Left lung (tissue), 10 donors: Measurements from ENCODE around the gene LAMC3. TPM values are rescaled to one million over a fixed set of nuclear protein-coding genes. Genes with fewer than 3 reads are reported as not detected.
"Not testable (repeated sequence)": the region's sequence is repeated elsewhere in the genome, so short reads cannot be mapped to it uniquely, and the experiment has no call there.

Experiments used
- ATAC-seq: fragments of 200-7000 bp; cut with Tn5 transposase; one replicate; pipeline ENCODE4 v1.9.1; 2020; ENCODE audit warnings: moderate library complexity
- DNase-seq, 4 donors: peaks; one replicate each; pipeline ENCODE4 v3.0.0-alpha.2; 2013 to 2020
- H3K27ac ChIP-seq, 2 donors: fragments of 200-600 bp; sonication (generic) in 1 of 2; one replicate each; pipeline versions ENCODE4 v1.5.0 to v1.8.0; 2020 to 2021
- H3K27me3 ChIP-seq, 2 donors: fragments of 200-600 bp; sonication (generic) in 1 of 2; one replicate each; pipeline versions ENCODE4 v1.5.0 to v1.8.0; 2020 to 2021
- H3K36me3 ChIP-seq, 2 donors: fragments of 200-600 bp; sonication (generic) in 1 of 2; one replicate each; pipeline versions ENCODE4 v1.5.0 to v1.8.0; 2020 to 2021
- H3K4me1 ChIP-seq, 2 donors: fragments of 200-600 bp; one replicate each; pipeline ENCODE4 v1.8.0; 2021
- H3K4me3 ChIP-seq, 2 donors: fragments of 200-600 bp; sonication (generic) in 1 of 2; one replicate each; pipeline versions ENCODE4 v1.5.0 to v1.8.0; 2020 to 2021; ENCODE audit warnings: mild to moderate bottlenecking in 1 of 2
- H3K9me3 ChIP-seq, 2 donors: fragments of 200-600 bp; sonication (generic) in 1 of 2; one replicate each; pipeline versions ENCODE4 v1.5.0 to v1.8.0; 2020 to 2021
- intact Hi-C, 2 donors: fragments of 100-400 bp; cut with DNase I; formaldehyde crosslinking; loops; one replicate each; pipeline versions ENCODE4 v1.11.2 to v1.14.2; 2022
- polyA plus RNA-seq, 6 donors: library from polyadenylated mRNA; unstranded; fragments of 120-200 nt; gene quantifications; one replicate each; pipeline ENCODE4 v1.2.1, GENCODE V29; 2013; ENCODE audit not compliant: insufficient read length in 6 of 6
- total RNA-seq, 2 donors: library from RNA; stranded (reverse); fragmentation: NEBNext Ultra II Directional; extraction: Animal tissue kit (Norgen Biotek cat#: 25700); gene quantifications; one replicate each; pipeline ENCODE4 v1.2.1, GENCODE V29; 2021
- TF ChIP-seq, protein P1 (sequence below), 2 donors: fragments of 200-600 bp; sonication (generic) in 1 of 2; IDR thresholded peaks; one replicate each; pipeline versions ENCODE4 v1.5.0 to v1.8.0; 2021; ENCODE audit warnings: antibody characterized with exemption in 2 of 2
- donor health status: DM: no; HTN: yes; CAD: no.
- donor health status: DM: no; HTN: no; CAD: no.

Gene LAMC3
- total and polyA plus RNA-seq, 8 donors = 9.2 to 25.5 (median 14.3) TPM

GRCh38 chr9:131034268-131034667 lies 25.3 kb downstream of the LAMC3 start:
- H3K36me3 ChIP-seq = no peaks in the 10 kb centered on the region
- ATAC-seq = no peak
- no peak overlapping the region for H3K27ac ChIP-seq
- no peaks in the 10 kb centered on the region for H3K4me1 ChIP-seq
- no peaks in the 10 kb centered on the region for H3K9me3 ChIP-seq
- DNase-seq = peak in 1 of 4 donors; percentile 39
- intact Hi-C loops = no loop called here
- peaks cover 0 to 39% of the 10 kb centered on the region in 2 donors for H3K27me3 ChIP-seq
- H3K4me3 ChIP-seq = no peak overlapping the region
- TF ChIP-seq, protein P1, sequence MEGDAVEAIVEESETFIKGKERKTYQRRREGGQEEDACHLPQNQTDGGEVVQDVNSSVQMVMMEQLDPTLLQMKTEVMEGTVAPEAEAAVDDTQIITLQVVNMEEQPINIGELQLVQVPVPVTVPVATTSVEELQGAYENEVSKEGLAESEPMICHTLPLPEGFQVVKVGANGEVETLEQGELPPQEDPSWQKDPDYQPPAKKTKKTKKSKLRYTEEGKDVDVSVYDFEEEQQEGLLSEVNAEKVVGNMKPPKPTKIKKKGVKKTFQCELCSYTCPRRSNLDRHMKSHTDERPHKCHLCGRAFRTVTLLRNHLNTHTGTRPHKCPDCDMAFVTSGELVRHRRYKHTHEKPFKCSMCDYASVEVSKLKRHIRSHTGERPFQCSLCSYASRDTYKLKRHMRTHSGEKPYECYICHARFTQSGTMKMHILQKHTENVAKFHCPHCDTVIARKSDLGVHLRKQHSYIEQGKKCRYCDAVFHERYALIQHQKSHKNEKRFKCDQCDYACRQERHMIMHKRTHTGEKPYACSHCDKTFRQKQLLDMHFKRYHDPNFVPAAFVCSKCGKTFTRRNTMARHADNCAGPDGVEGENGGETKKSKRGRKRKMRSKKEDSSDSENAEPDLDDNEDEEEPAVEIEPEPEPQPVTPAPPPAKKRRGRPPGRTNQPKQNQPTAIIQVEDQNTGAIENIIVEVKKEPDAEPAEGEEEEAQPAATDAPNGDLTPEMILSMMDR (IDR thresholded peaks at IDR 0.05) = no peak

DNA sequence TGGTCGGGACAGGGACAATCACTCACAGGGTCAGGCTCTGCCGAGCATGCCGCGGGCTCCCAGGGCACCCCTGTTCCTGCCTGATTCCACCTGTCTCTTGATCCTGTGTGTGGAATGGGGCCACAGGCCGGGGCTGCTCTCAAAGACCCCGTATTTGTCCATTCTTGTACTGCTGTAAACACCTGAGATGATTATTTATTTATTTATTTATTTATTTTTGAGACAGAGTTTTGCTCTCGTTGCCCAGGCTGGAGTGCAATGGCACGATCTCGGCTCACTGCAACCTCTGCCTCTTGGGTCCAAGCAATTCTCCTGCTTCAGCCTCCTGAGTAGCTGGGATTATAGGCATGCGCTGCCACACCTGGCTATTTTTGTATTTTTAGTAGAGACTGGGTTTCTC lies 25.8 kb downstream of the LAMC3 start:
- H3K27ac ChIP-seq, intact Hi-C loops, H3K9me3 ChIP-seq, H3K4me1 ChIP-seq, H3K36me3 ChIP-seq, ATAC-seq, H3K4me3 ChIP-seq: not testable (repeated sequence)
- DNase-seq = peak in 1 of 4 donors; percentile 58
- H3K27me3 ChIP-seq = peaks cover 0 to 42% of the 10 kb centered on the region in 2 donors

DNA sequence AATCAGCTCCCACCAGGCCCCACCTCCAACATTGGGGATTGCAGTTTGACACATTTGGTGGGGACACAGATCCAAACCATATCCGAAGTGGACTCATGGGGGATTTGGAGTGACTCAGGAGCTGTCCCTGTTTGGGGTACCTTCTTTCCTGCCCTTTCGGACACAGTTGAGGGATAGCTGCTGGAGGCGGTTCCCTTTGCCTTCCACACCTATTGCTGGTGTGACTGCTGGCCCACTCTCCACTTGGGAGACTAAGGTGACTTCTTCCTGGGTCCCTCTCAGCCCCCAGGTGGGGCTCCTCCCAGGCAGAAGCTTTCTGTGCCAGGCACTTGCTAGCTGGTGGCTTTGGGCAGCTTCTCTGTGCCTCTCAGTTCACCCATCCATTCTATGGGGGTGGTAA lies 26.6 kb downstream of the LAMC3 start:
- TF ChIP-seq, protein P1 (IDR thresholded peaks at IDR 0.05) = no peak
- H3K27ac ChIP-seq = no peak overlapping the region
- H3K4me3 ChIP-seq = no peak overlapping the region
- no peak for DNase-seq
- no peaks in the 10 kb centered on the region for H3K9me3 ChIP-seq
- no peaks in the 10 kb centered on the region for H3K4me1 ChIP-seq
- peaks cover 0 to 42% of the 10 kb centered on the region in 2 donors for H3K27me3 ChIP-seq
- no peaks in the 10 kb centered on the region for H3K36me3 ChIP-seq
- ATAC-seq = no peak
- intact Hi-C loops = no loop called here

DNA sequence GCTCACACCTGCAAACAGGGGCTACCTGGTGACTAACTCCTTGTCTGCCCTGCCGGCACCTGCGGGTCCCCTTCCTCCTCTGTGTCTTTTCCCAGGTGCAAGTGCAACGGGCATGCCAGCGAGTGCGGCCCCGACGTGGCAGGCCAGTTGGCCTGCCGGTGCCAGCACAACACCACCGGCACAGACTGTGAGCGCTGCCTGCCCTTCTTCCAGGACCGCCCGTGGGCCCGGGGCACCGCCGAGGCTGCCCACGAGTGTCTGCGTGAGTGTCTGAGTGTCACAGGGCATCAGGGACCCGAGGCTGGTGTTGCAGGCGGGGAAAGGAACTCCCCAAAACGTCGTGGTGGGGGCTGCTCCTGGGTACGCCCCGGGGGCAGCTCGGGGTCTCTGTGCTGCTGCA lies 27.1 kb downstream of the LAMC3 start:
- Histone ChIP-seq H3K9me3 (no peaks in the 10 kb centered on the region), H3K4me3 (no peak overlapping the region), H3K36me3 (no peaks in the 10 kb centered on the region), H3K27ac (no peak overlapping the region), H3K27me3 (peaks cover 0 to 42% of the 10 kb centered on the region in 2 donors), H3K4me1 (no peaks in the 10 kb centered on the region)
- ATAC-seq (no peak), DNase-seq (peak in 1 of 4 donors; percentile 57)
- intact Hi-C loops = no loop called here
- TF ChIP-seq, protein P1 (IDR thresholded peaks at IDR 0.05) = no peak

- peak in 2 of 4 donors; percentile 26 to 82 for DNase-seq
- H3K27ac ChIP-seq = no peak overlapping the region
- no peaks in the 10 kb centered on the region for H3K4me1 ChIP-seq
- TF ChIP-seq, protein P1 (IDR thresholded peaks at IDR 0.05) = no peak
- no peaks in the 10 kb centered on the region for H3K36me3 ChIP-seq
- no peak overlapping the region for H3K4me3 ChIP-seq
- intact Hi-C loops = no loop called here
- peaks cover 0 to 42% of the 10 kb centered on the region in 2 donors for H3K27me3 ChIP-seq
- H3K9me3 ChIP-seq = no peaks in the 10 kb centered on the region
- ATAC-seq = no peak
Observed at GRCh38 chr9:131036529-131037334, 27.8 kb downstream of the LAMC3 start.
